ENCODE measurements around the gene PCBP3.
A peak's percentile ranks its signal among the peaks of the same experiment; 100 is the strongest.
"Not testable (repeated sequence)": the region's sequence is repeated elsewhere in the genome, so short reads cannot be mapped to it uniquely, and the experiment has no call there.

PCBP3 gene

DNA sequence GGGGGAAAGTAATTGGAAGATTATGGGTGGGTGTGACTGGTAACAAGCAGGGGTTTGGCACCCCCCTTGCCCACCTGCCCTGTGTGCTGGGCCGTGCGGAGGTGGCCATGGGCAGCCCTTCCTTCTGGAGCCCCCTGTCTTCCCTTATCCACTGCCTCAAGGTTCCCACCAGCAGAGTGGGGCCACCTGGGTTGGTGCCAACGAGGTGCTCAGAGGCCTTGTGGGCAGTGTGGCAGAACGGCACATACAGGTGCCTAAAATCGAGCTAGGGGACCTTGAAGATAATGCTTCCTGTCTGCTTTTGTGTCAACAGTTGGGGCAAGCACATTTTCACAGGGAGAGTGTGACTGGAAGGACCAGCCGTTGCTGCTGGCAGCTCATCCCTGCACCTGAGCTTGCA, 161.8 kb downstream of the PCBP3 start:
- DNase-seq = no peak

- no peak for DNase-seq
These were observed 162.5 kb downstream of the PCBP3 start for GRCh38 chr21:45806042-45806441.

- DNase-seq = not testable (repeated sequence)
These were observed 165.1 kb downstream of the PCBP3 start for GRCh38 chr21:45808663-45809062.

GRCh38 chr21:45809421-45809820, 165.9 kb downstream of the PCBP3 start:
- DNase-seq = no peak

DNA sequence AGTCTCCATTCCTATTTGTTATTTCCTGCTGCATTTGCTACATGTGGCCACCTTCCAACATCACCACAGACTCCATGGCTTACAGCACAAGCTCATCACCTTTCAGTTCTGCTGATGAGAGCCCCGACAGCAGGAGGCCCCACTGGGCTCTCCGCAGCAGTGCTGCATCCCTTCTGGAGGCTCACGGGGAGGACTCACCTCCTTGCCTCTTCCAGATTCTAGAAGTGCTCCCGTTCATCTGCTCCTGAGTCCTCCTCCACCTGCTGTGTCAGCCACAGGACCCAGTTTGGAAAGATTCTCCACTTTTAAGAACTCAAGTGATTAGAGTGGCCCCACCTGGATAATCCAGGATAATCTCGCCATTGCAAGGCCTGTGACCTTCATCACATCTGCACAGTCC, 167.6 kb downstream of the PCBP3 start:
- no peak for DNase-seq

DNA sequence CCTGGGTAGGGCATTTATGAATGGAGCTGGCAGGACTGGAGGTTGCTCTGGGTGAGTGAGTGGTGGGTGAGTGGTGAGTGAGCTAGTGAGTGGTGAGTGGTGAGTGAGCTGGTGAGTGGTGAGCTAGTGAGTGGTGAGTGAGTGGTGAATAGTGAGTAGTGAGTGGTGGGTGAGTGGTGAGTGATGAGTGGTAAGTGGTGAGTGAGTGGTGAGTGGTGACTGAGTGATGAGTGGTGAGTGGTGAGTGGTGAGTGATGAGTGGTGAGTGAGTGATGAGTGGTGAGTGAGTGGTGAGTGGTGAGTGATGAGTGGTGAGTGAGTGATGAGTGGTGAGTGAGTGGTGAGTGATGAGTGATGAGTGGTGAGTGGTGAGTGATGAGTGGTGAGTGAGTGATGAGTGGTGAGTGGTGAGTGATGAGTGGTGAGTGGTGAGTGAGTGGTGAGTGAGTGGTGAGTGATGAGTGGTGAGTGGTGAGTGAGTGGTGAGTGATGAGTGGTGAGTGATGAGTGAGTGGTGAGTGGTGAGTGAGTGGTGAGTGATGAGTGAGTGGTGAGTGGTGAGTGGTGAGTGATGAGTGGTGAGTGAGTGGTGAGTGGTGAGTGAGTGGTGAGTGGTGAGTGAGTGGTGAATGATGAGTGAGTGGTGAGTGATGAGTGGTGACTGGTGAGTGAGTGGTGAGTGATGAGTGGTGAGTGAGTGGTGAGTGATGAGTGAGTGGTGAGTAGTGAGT, 170.8 kb downstream of the PCBP3 start:
- DNase-seq = not testable (repeated sequence)

DNA sequence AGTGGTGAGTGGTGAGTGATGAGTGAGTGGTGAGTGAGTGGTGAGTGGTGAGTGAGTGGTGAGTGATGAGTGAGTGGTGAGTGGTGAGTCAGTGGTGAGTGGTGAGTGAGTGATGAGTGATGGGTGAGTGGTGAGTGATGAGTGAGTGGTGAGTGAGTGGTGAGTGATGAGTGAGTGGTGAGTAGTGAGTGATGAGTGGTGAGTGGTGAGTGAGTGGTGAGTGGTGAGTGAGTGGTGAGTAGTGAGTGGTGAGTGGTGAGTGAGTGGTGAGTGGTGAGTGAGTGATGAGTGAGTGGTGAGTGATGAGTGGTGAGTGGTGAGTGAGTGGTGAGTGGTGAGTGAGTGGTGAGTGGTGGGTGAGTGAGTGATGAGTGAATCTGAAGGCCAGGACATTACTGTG, 172.3 kb downstream of the PCBP3 start:
- DNase-seq = not testable (repeated sequence)

DNA sequence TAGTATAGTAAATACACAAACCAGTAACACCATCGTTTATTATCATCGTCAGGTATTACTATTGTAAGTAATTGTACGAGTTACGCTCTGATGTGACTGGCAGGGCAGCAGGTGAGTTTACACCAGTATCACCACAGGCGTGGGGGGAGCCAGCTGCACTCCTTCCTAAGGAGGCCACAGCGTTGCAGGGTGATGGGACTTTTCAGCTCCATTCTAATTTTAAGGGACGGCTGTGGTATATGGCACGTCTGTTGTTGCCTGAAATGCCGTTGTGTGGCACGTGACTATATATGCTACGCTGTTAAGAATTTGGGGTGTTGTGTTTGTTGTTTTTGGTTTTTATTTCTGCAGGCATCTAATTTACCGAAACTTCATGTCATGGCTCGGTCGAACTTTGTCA, 173.3 kb downstream of the PCBP3 start:
- no peak for DNase-seq

GRCh38 chr21:45817345-45817744, 173.8 kb downstream of the PCBP3 start:
- no peak for DNase-seq

DNA sequence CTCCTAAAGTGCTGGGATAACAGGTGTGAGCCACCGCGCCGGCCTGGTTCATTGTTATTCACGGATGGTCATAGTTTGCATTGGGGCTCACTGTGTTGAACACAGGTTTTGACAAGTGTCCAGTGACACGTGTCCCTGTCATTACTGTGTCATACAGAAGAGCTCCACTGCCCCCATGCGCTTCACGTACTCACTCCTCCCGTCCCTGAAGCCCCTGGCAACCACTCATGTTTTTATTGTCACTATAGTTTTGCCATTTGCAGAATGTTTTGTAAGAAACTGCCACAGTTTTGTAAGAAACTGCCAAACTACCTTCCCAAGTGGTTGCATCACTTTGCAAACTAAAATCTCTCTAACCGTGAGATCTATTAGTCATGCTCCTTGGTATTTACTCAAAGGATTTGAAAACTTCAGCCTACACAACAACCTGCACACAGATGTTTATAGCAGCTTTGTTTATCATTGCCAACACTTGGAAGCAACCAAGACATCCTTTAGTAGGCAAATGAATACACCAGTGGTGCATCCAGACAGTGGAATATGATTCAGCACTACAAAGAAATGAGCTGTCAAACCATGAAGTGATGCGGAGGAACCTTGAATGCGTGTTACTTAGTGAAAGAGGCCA, 174.9 kb downstream of the PCBP3 start:
- DNase-seq = no peak

GRCh38 chr21:45818904-45819285, 175.4 kb downstream of the PCBP3 start:
- DNase-seq = peak in 2 of 56 donors; percentile 33 to 37

GRCh38 chr21:45819478-45820170, 176.1 kb downstream of the PCBP3 start:
- DNase-seq = no peak

DNA sequence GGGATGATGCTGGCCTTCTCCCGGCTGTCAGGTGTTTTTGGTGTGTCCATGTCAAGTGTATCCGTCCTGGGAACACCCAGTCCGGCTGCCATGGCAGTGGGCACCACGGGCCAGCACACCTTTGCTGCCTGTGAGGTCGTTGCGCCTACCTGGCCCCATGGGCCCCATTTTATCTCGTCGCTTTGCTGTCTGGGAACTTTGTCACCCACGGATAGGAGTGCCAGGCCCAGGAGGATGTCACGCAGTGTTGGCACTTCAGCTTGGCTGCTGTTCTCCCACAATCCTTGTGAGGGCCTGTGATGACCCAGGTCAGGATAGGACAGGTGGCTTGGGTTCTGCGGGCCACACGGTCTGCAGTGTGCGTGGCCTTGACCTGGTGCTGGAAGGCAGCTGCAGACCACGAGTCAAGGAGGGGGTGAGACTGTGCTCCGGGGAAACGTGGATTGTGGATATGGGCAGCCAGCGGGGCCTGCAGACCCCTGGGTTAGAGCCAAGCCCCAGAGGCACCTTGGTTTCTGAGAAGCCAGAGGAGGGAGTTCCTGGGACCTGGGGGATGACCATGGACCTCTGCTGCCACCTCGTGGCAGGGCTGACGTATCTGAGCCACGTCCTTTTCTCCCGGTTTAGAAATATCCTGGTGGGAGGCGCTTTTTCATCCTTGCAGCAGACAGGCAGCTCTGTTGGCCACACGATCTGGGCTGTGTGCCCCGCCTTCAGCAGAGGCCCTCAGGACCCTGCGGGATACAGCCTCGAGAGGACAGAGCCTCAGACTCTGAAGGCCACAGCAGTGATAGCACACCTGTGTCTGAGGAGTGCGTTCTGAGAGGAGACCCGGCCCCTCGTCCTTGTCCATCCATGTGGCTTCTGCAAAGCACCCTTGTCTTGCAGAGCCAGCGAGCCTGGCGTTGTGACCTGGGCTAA, 176.9 kb downstream of the PCBP3 start:
- DNase-seq = peak in 51 of 56 donors; percentile 12 to 86 (median 63)

- no peak for DNase-seq
These were observed 177.9 kb downstream of the PCBP3 start for GRCh38 chr21:45821315-45821962.

DNA sequence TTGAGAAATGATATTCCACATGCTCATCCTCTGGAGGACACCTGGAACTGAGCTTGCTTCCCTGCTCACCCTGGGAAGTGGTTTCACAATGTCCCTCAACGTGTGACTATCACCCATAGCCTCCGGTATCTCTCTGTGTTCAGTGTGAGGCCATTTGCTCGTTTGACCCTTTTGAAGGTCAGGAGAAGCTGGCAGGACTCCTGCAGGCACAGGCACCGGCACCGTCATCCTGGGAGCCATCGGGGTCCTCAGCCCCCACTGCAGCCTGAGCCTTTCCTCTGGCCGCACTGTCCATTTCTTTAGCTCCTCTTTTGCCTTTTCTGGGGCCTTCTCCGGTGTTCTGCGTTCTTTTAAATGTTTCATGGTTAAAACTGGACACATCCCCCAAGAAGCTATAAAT, 178.5 kb downstream of the PCBP3 start:
- no peak for DNase-seq

- DNase-seq = no peak
These were observed 179.0 kb downstream of the PCBP3 start for GRCh38 chr21:45822429-45823099.

- no peak for DNase-seq
These were observed 179.7 kb downstream of the PCBP3 start for GRCh38 chr21:45823100-45823681.

GRCh38 chr21:45824546-45825215, 181.2 kb downstream of the PCBP3 start:
- no peak for DNase-seq

DNA sequence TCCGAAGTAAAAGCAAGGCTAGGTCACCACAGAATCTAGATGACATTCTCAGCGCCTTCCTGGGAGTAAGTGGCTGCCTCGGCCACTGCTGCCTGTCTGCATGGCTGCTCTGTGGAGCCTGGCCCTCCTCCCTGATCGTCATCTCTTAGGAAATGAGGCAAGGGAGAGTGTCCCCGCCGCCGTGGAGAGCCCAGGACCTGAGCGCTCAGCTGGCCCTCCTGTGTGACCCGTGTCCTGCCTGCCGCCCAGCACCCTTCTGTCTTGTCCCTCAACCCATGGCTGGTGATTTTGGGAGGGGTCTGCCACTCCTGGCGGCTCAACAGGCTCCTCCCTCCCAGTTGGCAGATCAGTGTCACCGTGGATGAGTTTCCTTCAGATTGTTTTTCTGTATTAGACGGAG, 181.7 kb downstream of the PCBP3 start:
- DNase-seq = no peak
